IMR-90 (cell line): Measurements from ENCODE around the gene IFT52. TPM values are rescaled to one million over a fixed set of nuclear protein-coding genes. Genes with fewer than 3 reads are reported as not detected.

ENCODE experiments used
- ATAC-seq: fragments of 200-7000 bp; cut with Tn5 transposase; 2 replicates; pipeline ENCODE4 v1.9.1; 2020; ENCODE audit warnings: low read depth, mild to moderate bottlenecking, moderate library complexity
- BruUV-seq: library from RNA; stranded (reverse); fragments of 400-500 nt; replicated peaks from 2 replicates; lab custom pipeline; 2021; lab: Mats Ljungman, UMichigan
- CTCF ChIA-PET: fragments of 300-600 bp; formaldehyde crosslinking; extraction: SDS; loops from one replicate; lab custom pipeline; 2021; ENCODE audit warnings: antibody characterized with exemption; lab: Yijun Ruan, JAX
- POLR2A ChIA-PET: fragments of 300-600 bp; sonication (Branson Sonifier 250); formaldehyde crosslinking; loops from one replicate; lab custom pipeline; 2022; ENCODE audit warnings: antibody characterized with exemption; ENCODE audit not compliant: unreplicated experiment; lab: Charles Lee
- DNase-seq: peaks from one replicate; pipeline ENCODE4 v3.0.0; 2013
- H2AFZ ChIP-seq: replicated peaks from 2 replicates; pipeline ENCODE3; 2013; ENCODE audit warnings: low read length, mild to moderate bottlenecking; ENCODE audit not compliant: poor library complexity
- H2AK5ac ChIP-seq: 2 replicates; pipeline ENCODE4 v1.6.1; 2013; ENCODE audit warnings: low read depth, low read length, inconsistent platforms
- H2AK9ac ChIP-seq: replicated peaks from 2 replicates; pipeline ENCODE3; 2013; ENCODE audit warnings: mild to moderate bottlenecking, low read depth, low read length, moderate library complexity; ENCODE audit not compliant: poor library complexity
- H2BK120ac ChIP-seq: 2 replicates; pipeline ENCODE4 v1.6.1; 2013; ENCODE audit warnings: low read depth, low read length, inconsistent platforms
- H2BK15ac ChIP-seq: 3 replicates; pipeline ENCODE4 v1.6.1; 2013; ENCODE audit warnings: low read depth, low read length, inconsistent platforms
- H2BK20ac ChIP-seq: 2 replicates; pipeline ENCODE4 v1.6.1; 2013; ENCODE audit warnings: low read depth, mild to moderate bottlenecking, inconsistent platforms, low read length, moderate library complexity
- H2BK5ac ChIP-seq: 2 replicates; pipeline ENCODE4 v1.6.1; 2013; ENCODE audit warnings: mild to moderate bottlenecking, low read depth, low read length, inconsistent platforms; ENCODE audit not compliant: poor library complexity, severe bottlenecking
- H3K14ac ChIP-seq: replicated peaks from 2 replicates; pipeline ENCODE4 v1.6.1; 2013; ENCODE audit warnings: low read depth, low read length, inconsistent platforms
- H3K18ac ChIP-seq: 2 replicates; pipeline ENCODE4 v1.6.1; 2013; ENCODE audit warnings: low read depth, low read length, control low read depth
- H3K23ac ChIP-seq: 2 replicates; pipeline ENCODE4 v1.6.1; 2013; ENCODE audit warnings: low read depth, low read length, inconsistent platforms
- H3K27ac ChIP-seq: 2 replicates; pipeline ENCODE4 v1.5.1; 2013; ENCODE audit warnings: mild to moderate bottlenecking, control low read depth, low read length; ENCODE audit not compliant: insufficient read depth
- H3K27me3 ChIP-seq: 2 replicates; pipeline ENCODE4 v1.6.1; 2013; ENCODE audit warnings: low read length; ENCODE audit not compliant: control insufficient read depth, insufficient read depth
- H3K36me3 ChIP-seq: 2 replicates; pipeline ENCODE4 v1.6.1; 2013; ENCODE audit warnings: low read length, mixed read lengths; ENCODE audit not compliant: control insufficient read depth, insufficient read depth
- H3K4ac ChIP-seq: 2 replicates; pipeline ENCODE4 v1.6.1; 2013; ENCODE audit warnings: low read depth, low read length, inconsistent platforms
- H3K4me1 ChIP-seq: 2 replicates; pipeline ENCODE4 v1.6.1; 2013; ENCODE audit warnings: low read length, mixed read lengths; ENCODE audit not compliant: control insufficient read depth, insufficient read depth
- H3K4me2 ChIP-seq: 2 replicates; pipeline ENCODE4 v1.6.1; 2013; ENCODE audit warnings: low read depth, mild to moderate bottlenecking, control low read depth, low read length, moderate library complexity
- H3K4me3 ChIP-seq: 2 replicates; pipeline ENCODE4 v1.5.1; 2013; ENCODE audit warnings: low read depth, mild to moderate bottlenecking, control low read depth, low read length, moderate library complexity; ENCODE audit not compliant: insufficient read depth
- H3K56ac ChIP-seq: 2 replicates; pipeline ENCODE4 v1.6.1; 2013; ENCODE audit warnings: low read length, inconsistent platforms; ENCODE audit not compliant: insufficient read depth; ENCODE audit errors: extremely low read depth
- H3K79me1 ChIP-seq, 2 experiments: 2 replicates each; pipeline ENCODE4 v1.6.1; 2013; ENCODE audit warnings: low read length in 2 of 2, inconsistent platforms in 1 of 2, low read depth in 1 of 2
- H3K9ac ChIP-seq: 2 replicates; pipeline ENCODE4 v1.6.1; 2013; ENCODE audit warnings: low read depth, low read length, control low read depth
- H3K9me1 ChIP-seq: 2 replicates; pipeline ENCODE4 v1.6.1; 2013; ENCODE audit warnings: low read length, inconsistent platforms; ENCODE audit not compliant: insufficient read depth
- H3K9me3 ChIP-seq: 2 replicates; pipeline ENCODE4 v1.6.1; 2013; ENCODE audit warnings: low read length; ENCODE audit not compliant: control insufficient read depth, insufficient read depth
- H4K20me1 ChIP-seq: 2 replicates; pipeline ENCODE4 v1.6.1; 2013; ENCODE audit warnings: low read length, inconsistent platforms; ENCODE audit not compliant: insufficient read depth
- H4K5ac ChIP-seq: 2 replicates; pipeline ENCODE4 v1.6.1; 2013; ENCODE audit warnings: mild to moderate bottlenecking, low read depth, low read length, control low read depth
- H4K8ac ChIP-seq, 2 experiments: 2 replicates each; pipeline ENCODE4 v1.6.1; 2013; ENCODE audit warnings: low read depth in 2 of 2, low read length in 2 of 2, control low read depth in 1 of 2, inconsistent platforms in 1 of 2
- H4K91ac ChIP-seq: 2 replicates; pipeline ENCODE4 v1.6.1; 2013; ENCODE audit warnings: low read depth, low read length, inconsistent platforms; ENCODE audit not compliant: insufficient read depth
- BHLHE40 ChIP-seq: fragments of 150-350 bp; IDR thresholded peaks from 2 replicates; pipeline ENCODE4 v1.6.1; 2016; ENCODE audit warnings: mild to moderate bottlenecking, low read depth, low read length
- CEBPB ChIP-seq: IDR thresholded peaks from 2 replicates; pipeline ENCODE4 v1.6.1; 2012; ENCODE audit warnings: low read depth, low read length, improper control_type of control experiment
- CHD1 ChIP-seq: IDR thresholded peaks from 2 replicates; pipeline ENCODE4 v1.6.1; 2012; ENCODE audit warnings: low read depth, low read length, improper control_type of control experiment
- CTCF ChIP-seq: conservative IDR thresholded peaks from 2 replicates; pipeline ENCODE4 v1.5.1; 2012; ENCODE audit warnings: mild to moderate bottlenecking, low read depth, low read length, improper control_type of control experiment
- ELK1 ChIP-seq: fragments of 150-350 bp; IDR thresholded peaks from 2 replicates; pipeline ENCODE4 v1.6.1; 2016; ENCODE audit warnings: low read depth, mild to moderate bottlenecking, low read length, moderate library complexity, borderline replicate concordance
- FOS ChIP-seq: fragments of 150-350 bp; IDR thresholded peaks from 2 replicates; pipeline ENCODE4 v1.6.1; 2016; ENCODE audit warnings: low read depth, low read length
- MAFK ChIP-seq: IDR thresholded peaks from 2 replicates; pipeline ENCODE4 v1.6.1; 2012; ENCODE audit warnings: low read depth, low read length, improper control_type of control experiment
- MAZ ChIP-seq: IDR thresholded peaks from 2 replicates; pipeline ENCODE4 v1.6.1; 2012; ENCODE audit warnings: low read depth, mild to moderate bottlenecking, low read length, improper control_type of control experiment, moderate library complexity, borderline replicate concordance
- MXI1 ChIP-seq: IDR thresholded peaks from 2 replicates; pipeline ENCODE4 v1.6.1; 2012; ENCODE audit warnings: low read depth, mild to moderate bottlenecking, low read length, moderate library complexity, borderline replicate concordance
- NFE2L2 ChIP-seq: fragments of 150-350 bp; IDR thresholded peaks from 2 replicates; pipeline ENCODE4 v1.6.1; 2016; ENCODE audit warnings: low read depth, mild to moderate bottlenecking, low read length
- POLR2A ChIP-seq: IDR thresholded peaks from 2 replicates; pipeline ENCODE4 v1.6.1; 2012; ENCODE audit warnings: mild to moderate bottlenecking, low read depth, low read length
- RAD21 ChIP-seq: IDR thresholded peaks from 2 replicates; pipeline ENCODE4 v1.6.1; 2012; ENCODE audit warnings: low read length, improper control_type of control experiment
- RCOR1 ChIP-seq: IDR thresholded peaks from 2 replicates; pipeline ENCODE4 v1.6.1; 2012; ENCODE audit warnings: mild to moderate bottlenecking, low read length, improper control_type of control experiment; ENCODE audit not compliant: insufficient replicate concordance
- RFX5 ChIP-seq: IDR thresholded peaks from 2 replicates; pipeline ENCODE4 v1.8.0; 2012; ENCODE audit warnings: low read depth, mild to moderate bottlenecking, low read length, moderate library complexity
- SMC3 ChIP-seq: fragments of 150-350 bp; IDR thresholded peaks from 2 replicates; pipeline ENCODE4 v1.6.1; 2016; ENCODE audit warnings: low read depth, mild to moderate bottlenecking, antibody characterized with exemption, low read length, moderate library complexity
- USF2 ChIP-seq: fragments of 150-350 bp; IDR thresholded peaks from 2 replicates; pipeline ENCODE4 v1.6.1; 2017; ENCODE audit warnings: mild to moderate bottlenecking, antibody characterized with exemption, low read length, low read depth
- WGBS, 2 experiments: methylation state at CpG; one replicate each; pipeline versions ENCODE4 v1.1.5 to v1.1.7; 2013; ENCODE audit warnings: missing lambda C conversion rate in 2 of 2; ENCODE audit not compliant: insufficient read length in 1 of 2; ENCODE audit errors: extremely low coverage in 2 of 2; 5-methylcytosine and 5-hydroxymethylcytosine counted together
- dilution Hi-C: fragments of 300-500 bp; cut with HindIII; formaldehyde crosslinking; loops from one replicate; pipeline ENCODE4 v1.14.3; 2018; ENCODE audit warnings: low sequenced_read_pairs; ENCODE audit not compliant: unreplicated experiment
- in situ Hi-C: fragments of 300-500 bp; cut with MboI; formaldehyde crosslinking; loops from 3 replicates; pipeline ENCODE4 v1.14.3; 2019; ENCODE audit warnings: low sequenced_read_pairs, inconsistent platforms, mixed read lengths
- intact Hi-C: fragments of 100-400 bp; cut with micrococcal nuclease; formaldehyde crosslinking; loops from 2 replicates; pipeline ENCODE4 v1.10.0; 2022
- polyA plus RNA-seq, 3 experiments: library from polyadenylated mRNA; depleted of rRNA; stranded (reverse); fragments of >200 nt; gene quantifications; 2 replicates each; pipeline ENCODE4 v1.2.3, GENCODE V29; 2012; ENCODE audit warnings: low replicate concordance in 1 of 3
- total RNA-seq: library from RNA; depleted of rRNA; stranded (reverse); fragments of >200 nt; gene quantifications from 2 replicates; pipeline ENCODE4 v1.2.3, GENCODE V29; 2012

The IFT52 gene
- total and polyA plus RNA-seq, 2 of the 4 experiments (the other 2 are of a cell fraction): 31.2 to 55.6 TPM

GRCh38 chr20:43681991-43682410 is 91.3 kb downstream of the IFT52 start:
- no peaks in the 10 kb centered on the region for H3K27me3 ChIP-seq
- no peak overlapping the region for H2BK120ac ChIP-seq
- no peak overlapping the region for H3K27ac ChIP-seq
- H3K56ac ChIP-seq: no peak overlapping the region
- no peak overlapping the region for H3K18ac ChIP-seq
- H3K9me3 ChIP-seq: no peaks in the 10 kb centered on the region
- H2BK15ac ChIP-seq: no peak overlapping the region
- no peak overlapping the region for H3K23ac ChIP-seq
- BruUV-seq: no TSS peak
- intact Hi-C loops: no loop called here
- peaks cover 7% of the 10 kb centered on the region; the same call in 1 of the 2 replicates for H3K9me1 ChIP-seq
- no peaks in the 10 kb centered on the region for H4K20me1 ChIP-seq
- no peak overlapping the region for H2AFZ ChIP-seq
- no peak overlapping the region for H3K9ac ChIP-seq
- no peak overlapping the region for H4K5ac ChIP-seq
- in situ Hi-C loops: no loop called here
- H3K79me1 ChIP-seq: peaks cover 0 to 10% of the 10 kb centered on the region in 2 experiments; a peak in 2 of 4 replicates
- dilution Hi-C loops: no loop called here
- ATAC-seq (no peak), DNase-seq (no peak)
- H2AK5ac ChIP-seq: no peak overlapping the region
- WGBS, 2 experiments: 100% methylated on average over 1 of the region's 2 CpGs; no CpG with 5 or more reads in 1 of the 2 experiments
- H2BK20ac ChIP-seq: no peak overlapping the region
- ChIA-PET CTCF (interaction anchor here (1.6 kb wide), 1 partner anchor 10 kb away, joined by 4 read pairs; no protein-coding TSS in a partner anchor), POLR2A (no interaction called here)
- H4K8ac ChIP-seq: no peak overlapping the region
- no peak overlapping the region for H3K4ac ChIP-seq
- H3K4me2 ChIP-seq: no peak overlapping the region
- no peaks in the 10 kb centered on the region for H3K4me1 ChIP-seq
- TF ChIP-seq CTCF (no peak), RAD21 (no peak), MAFK (no peak), CHD1 (no peak), MXI1 (no peak), RCOR1 (no peak), BHLHE40 (no peak), ELK1 (no peak), NFE2L2 (no peak), FOS (no peak), RFX5 (no peak), USF2 (no peak), CEBPB (no peak), SMC3 (no peak), POLR2A (no peak), MAZ (no peak)
- no peak overlapping the region for H2AK9ac ChIP-seq
- H3K4me3 ChIP-seq: no peak overlapping the region
- no peaks in the 10 kb centered on the region; the same call in 1 of the 2 replicates for H3K36me3 ChIP-seq
- no peak overlapping the region for H2BK5ac ChIP-seq
- no peak overlapping the region for H4K91ac ChIP-seq
- no peak overlapping the region for H3K14ac ChIP-seq
